ENCODE results near the gene VEPH1.
"Not testable (repeated sequence)": the region's sequence is repeated elsewhere in the genome, so short reads cannot be mapped to it uniquely, and the experiment has no call there.

The VEPH1 gene

DNA sequence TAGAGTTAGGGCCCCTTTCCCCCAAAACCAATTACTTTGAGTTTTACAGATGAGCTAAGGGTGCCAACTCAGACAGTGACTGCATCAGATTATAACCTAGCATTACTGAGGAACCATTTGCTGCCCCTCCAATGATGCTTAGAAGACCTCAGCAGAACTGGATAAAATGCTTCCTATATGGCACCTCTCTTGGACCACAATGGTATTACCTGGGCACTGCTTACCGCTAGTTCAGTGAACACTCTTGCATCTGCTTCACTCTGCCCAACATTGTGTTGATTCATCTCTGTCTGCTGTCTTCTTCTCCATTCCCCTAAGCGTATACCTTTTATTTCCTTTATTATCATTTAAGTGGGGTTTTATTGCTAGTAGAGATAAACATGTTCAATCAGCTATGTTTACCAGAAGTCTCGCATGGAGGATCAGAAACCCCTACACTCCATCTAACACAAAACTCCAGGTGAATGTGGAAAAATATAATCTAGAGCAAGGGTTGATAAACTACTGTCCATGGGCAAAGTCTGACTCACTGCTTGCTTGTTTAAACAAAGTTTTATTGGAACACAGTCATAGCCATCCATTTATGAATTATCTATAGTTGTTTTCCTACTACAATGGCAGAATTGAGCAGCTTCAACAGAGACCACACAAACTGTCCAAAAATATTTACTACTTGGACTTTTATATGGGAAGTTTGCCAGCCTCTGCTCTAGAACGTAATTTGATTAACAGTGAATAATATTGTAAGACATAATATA is 166.8 kb downstream of the VEPH1 start:
- DNase-seq = no peak

GRCh38 chr3:157335233-157336076 is 167.8 kb downstream of the VEPH1 start:
- DNase-seq = no peak

- no peak for DNase-seq
These were observed 169.6 kb downstream of the VEPH1 start for GRCh38 chr3:157333551-157333991.

DNA sequence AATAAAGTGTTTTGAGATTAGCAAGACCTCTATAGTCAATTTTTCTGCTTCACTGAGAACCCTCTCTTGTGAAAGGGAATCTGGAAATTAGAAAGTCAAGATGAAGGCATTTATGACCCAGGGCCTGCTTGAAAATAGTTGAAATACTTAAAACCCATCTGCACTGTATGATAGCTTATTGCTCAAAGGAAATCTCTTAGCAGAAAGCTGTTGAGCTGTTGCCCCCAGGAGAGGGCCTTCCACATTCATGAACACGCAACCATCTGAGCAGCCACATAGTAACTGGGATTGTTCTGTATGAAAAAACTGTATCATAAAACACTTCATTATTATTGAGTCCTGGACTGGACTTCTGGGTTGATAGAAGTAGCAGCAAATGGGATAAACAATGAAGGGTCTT is 173.0 kb downstream of the VEPH1 start:
- no peak for DNase-seq

DNA sequence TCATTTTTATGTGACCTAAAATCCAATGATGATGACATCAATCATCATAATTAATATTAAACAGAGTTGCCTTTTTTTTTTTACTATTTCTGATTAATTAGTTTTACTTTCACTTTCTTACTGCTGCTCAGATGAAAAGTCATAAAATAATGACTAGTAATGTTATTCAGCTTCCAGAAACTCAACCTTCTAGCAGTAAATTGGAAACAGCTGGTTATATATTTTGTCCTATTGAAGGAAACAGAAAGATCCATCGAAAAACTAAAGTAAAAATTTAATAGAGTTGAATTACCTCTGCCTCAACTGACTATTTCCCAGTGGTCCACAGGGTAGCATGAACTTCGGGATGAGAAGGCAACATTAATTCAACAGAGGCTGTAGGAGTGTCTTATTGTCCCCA is 173.7 kb downstream of the VEPH1 start:
- DNase-seq = no peak

GRCh38 chr3:157327837-157328236 is 175.4 kb downstream of the VEPH1 start:
- DNase-seq = no peak

DNA sequence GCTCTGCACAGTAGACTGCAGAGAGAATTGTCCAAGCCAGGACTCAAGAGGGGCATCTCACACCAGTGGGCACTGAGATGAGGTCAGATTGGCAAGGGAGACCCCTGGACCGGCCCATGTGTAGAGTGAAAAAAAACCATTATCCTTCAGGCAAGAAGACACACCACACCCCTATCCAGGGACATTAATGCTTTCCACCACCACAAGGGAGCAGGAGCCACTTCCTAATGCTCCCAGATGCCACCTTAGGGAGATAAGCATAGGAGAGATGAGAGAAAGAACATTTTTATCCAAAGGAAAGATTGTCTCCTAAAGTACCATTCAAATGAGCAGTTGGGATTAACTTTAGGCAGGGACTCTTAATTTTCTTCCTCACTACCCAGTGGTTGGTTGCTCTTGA is 176.2 kb downstream of the VEPH1 start:
- no peak for DNase-seq

DNA sequence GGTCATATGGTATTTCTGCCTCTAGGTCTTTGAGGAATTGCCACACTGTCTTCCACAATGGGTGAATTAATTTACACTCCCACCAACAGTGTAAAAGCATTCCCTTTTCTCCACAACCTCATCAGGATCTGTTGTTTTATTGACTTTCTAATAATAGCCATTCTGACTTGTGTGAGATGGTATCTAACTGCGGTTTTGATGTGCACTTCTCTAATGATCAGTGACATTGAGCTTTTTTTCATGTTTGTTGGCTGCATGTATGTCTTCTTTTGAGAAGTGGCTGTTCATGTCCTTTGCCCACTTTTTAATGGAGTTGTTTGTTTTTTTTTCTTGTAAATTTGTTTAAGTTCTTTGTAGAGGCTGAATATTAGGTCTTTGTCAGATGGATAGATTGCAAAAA is 178.3 kb downstream of the VEPH1 start:
- not testable (repeated sequence) for DNase-seq

- DNase-seq = no peak
These were observed 179.9 kb downstream of the VEPH1 start for GRCh38 chr3:157323360-157323759.

DNA sequence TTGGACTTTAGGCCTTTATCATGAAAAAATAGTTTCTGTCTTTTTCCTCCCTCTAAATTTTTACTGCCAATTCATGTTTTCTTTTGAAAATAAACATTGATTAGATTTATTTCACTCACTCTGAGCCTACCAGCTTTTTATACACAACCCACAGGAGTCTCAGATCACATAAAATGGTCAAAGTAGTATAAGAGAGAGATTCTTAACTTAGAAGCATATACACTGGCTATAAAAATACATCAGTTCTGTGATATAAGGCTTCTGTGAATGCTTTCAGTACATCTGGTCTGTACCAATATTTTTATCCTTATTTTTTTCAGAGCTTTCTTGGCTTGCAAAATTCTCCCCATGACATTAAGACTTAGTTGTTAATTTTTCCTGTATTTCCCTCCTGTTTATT is 183.5 kb downstream of the VEPH1 start:
- DNase-seq = no peak

- DNase-seq = no peak
These were observed 184.5 kb downstream of the VEPH1 start for GRCh38 chr3:157318639-157319288.

DNA sequence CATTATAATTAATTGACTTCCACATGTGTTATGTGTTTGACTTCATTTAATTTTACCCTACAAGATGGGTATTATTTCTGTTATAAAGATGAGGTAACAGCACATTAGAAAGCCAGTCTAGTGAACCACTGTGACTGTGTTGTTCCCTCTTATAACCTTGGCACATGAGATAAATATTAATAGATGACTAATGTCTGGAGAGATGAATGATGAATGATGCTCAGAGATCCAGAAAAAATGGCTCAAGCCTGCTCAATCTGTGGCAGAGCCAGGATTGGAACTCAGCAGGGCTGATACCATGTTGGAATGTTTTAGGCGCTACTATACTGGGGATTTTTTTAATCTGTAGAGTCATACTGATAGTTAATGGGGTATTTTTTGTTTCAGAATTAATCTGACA is 185.3 kb downstream of the VEPH1 start:
- no peak for DNase-seq

DNA sequence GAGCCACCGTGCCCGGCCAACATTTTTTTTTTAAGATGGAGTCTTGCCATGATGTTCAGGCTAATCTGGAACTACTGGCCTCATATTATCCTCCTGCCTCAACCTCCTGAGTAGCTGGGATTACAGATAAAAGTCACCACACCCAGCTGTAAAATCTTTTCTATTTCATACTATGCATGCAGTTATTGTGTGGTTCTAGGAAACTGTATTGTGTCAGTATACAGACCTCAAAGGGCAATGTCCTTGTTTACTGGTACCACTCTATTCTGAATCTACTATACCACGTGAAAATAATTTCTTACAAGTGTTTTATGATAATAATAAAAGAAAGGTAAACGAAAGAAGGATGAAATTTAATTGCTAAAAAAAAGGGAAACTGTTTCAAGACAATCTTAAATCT is 190.0 kb downstream of the VEPH1 start:
- no peak for DNase-seq

GRCh38 chr3:157312376-157312745 is 190.9 kb downstream of the VEPH1 start:
- DNase-seq = no peak

DNA sequence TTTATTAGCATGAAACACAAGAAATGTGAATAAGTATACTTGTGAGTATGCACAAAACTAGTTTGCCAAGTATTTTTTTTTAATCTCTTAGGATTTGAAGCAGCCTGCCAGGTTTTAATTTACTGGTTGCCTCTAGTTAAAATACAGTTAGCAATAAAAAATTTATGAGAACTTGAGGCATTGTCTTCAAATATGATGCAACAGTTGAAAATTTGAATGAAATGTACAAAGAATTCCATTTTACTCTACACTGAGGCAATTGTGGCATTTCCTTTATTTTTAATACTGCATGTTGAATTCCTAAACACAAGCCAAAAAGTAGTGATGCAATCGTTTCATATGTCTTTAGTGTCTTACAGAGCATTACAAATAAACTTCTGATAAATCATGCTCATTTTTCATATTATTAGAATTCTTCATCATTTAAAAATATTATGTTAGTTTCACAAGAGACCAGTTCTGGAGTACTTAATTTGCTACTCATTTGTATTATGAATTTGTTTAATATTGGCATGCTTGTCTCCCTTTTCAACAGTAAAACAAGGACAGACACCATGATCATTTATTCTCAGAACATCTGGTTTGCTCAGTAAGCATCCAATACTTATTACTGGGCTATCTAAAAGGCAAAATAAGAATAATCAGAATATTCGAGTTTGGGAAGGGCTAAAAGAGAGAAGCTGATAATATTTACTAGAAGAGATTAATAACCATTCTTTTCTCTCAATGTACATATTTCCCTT is 191.4 kb downstream of the VEPH1 start:
- DNase-seq = no peak

DNA sequence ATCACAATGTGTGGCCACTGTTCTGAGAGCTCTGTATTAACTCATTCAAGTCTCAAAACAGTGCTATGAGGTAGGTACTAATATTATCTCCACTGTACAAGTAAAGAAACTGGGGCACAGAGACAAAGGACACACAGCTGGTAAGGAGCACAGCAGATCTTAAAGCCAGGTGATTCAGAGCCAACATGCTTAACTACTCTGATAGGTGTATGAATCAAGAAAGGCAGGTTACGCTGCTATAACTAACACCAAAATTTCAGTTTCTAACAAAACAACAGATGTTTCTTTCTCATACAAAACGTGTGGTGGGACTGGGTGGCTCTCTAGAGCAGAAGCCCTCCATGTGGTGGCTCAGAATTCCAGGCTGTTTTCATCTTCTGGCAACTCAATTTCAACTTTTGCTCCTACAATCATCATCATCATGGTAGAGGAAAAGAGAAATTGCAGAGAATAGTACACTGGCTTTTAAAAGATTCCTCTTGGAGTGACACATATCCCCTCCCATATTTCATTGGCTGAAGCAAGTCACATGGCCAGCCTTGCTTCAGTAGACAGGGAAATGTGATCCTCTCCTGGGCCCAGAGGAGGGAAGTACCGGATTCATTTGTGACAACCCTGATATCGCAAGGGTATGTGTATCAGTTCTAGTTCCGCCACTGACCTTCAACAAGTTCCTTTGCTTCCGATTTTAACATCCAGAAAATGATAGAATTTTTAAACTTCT is 192.7 kb downstream of the VEPH1 start:
- DNase-seq = no peak

DNA sequence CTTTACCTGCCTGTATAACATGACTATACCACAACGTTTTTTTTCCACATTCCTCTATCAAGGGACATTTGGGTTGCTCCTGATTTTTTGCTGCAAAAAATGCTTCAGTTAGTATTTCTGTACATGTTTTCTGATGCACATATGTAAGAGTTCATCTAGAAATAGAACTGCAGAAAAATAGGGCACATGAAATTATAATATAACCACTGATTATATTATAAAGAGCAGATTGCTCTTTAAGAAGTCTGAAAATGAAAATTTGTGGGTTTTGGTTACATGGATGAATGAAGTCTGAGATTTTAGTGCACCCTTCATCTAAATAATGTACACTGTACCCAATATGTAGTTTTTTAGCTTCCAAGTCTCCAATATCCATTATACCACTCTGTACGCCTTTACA is 196.7 kb downstream of the VEPH1 start:
- no peak for DNase-seq

GRCh38 chr3:157305392-157305791 is 197.8 kb downstream of the VEPH1 start:
- DNase-seq = no peak

- DNase-seq = no peak
These were observed 201.5 kb downstream of the VEPH1 start for GRCh38 chr3:157301755-157302154.

DNA sequence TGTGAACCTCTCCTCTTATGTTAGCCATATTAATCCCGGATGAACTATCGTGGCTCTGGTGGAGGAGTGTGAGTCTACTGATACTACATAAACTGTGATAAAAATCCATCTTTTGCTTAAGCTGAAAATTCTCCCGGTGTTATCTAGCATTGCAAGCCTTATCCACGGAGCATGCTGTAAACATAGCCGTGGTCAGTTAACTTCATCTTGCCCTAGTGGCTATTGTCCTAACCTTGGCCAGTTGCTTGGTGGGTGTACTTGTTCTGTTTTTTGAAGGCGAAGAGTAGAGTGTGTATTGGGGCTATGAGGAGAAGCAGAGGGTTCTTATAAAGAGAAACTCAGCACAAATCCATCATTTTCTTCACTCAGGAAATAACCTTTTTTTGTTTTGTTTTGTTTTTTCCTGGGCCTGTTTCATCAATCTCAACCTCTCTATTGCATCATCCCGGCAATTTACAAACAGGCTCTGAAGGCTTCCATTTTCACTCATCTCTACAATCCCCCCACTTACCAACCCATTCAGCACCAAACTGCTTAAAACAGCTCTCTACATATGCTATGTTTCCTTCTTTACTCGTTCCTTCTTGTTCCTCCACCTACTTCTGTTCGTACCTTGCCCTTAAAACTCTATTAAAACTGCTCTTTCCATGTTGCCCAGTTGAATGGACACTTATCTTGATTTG is 202.1 kb downstream of the VEPH1 start:
- no peak for DNase-seq

- no peak for DNase-seq
These were observed 203.1 kb downstream of the VEPH1 start for GRCh38 chr3:157300094-157300493.

Data from NCI-H1436 treated with DMSO at 0.1 percent for 48 hours (cell line).